Skin of body (tissue), 2 donors: ENCODE results near the gene KNDC1. TPM values are rescaled to one million over a fixed set of nuclear protein-coding genes. Genes with fewer than 3 reads are reported as not detected.
"Not testable (repeated sequence)": the region's sequence is repeated elsewhere in the genome, so short reads cannot be mapped to it uniquely, and the experiment has no call there.

Source experiments
- DNase-seq: peaks from one replicate; lab custom pipeline; 2025; lab: John Stamatoyannopoulos, UW
- total RNA-seq: library from RNA; depleted of rRNA; stranded (reverse); fragments of >200 nt; gene quantifications from one replicate; pipeline ENCODE4 v1.2.3, GENCODE V29; 2014

Gene KNDC1
- total RNA-seq, 1 donor from 2014 or later = 1.1 TPM

DNA sequence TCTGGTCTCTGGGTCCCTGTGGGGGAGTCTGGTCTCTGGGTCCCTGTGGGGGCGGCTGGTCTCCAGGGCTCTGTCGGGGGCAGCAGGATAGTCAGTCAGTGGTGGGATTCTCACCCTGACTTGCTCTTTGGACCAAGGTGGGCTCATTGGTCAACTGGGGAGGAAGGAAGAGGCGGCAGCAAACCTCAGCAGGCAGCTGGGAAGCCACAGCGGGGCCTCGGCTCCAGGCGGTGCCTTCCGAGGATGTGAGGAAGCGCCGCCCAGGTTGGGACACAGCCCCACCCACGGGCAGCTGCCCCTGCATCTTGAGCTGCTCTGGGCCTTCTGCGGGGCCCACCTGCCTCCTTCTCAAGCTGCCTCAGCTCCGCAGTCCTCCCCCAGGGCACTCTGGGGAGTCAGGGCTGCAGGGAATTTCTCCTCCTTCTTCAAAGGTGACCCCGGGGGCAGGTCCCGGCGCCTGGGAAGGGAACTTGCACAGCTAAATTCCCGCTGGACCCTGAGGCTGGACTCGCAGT, 20.4 kb upstream of the KNDC1 start:
- DNase-seq = no peak

DNA sequence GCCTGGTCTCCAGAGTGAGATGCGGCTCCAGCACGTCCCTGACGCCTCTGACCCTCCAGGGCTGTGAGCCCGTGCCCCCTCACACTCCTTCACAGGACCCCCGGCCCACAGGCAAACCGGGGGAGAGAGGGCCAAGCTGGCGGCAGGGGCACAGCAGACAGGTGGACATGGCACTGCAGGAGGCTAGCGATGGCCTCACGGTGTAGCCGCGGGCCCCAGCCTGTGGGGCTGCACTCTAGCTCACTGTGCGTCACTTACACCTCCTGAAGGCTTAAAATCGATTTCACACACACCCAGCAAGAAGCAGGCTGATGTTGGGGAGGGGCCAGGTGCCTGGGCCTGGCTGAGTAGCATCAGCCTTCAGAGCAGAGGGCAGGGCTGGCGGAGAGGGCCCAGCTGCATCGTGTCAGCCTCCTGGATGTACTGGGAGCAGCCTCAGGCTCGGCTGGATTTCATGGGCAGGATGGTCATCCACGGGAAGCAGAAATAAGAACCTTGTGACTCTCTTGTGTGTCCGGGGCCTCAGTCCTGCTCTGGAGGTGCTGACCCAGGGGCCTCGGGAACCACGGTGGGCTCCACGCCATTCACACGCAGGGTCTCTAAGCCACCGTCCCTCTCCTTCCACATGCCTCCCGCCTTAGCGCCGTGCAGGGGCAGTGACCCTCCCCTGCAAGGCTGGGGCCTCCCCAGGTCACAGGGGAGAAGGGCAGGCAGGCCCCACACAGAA, 19.4 kb upstream of the KNDC1 start:
- no peak for DNase-seq

DNA sequence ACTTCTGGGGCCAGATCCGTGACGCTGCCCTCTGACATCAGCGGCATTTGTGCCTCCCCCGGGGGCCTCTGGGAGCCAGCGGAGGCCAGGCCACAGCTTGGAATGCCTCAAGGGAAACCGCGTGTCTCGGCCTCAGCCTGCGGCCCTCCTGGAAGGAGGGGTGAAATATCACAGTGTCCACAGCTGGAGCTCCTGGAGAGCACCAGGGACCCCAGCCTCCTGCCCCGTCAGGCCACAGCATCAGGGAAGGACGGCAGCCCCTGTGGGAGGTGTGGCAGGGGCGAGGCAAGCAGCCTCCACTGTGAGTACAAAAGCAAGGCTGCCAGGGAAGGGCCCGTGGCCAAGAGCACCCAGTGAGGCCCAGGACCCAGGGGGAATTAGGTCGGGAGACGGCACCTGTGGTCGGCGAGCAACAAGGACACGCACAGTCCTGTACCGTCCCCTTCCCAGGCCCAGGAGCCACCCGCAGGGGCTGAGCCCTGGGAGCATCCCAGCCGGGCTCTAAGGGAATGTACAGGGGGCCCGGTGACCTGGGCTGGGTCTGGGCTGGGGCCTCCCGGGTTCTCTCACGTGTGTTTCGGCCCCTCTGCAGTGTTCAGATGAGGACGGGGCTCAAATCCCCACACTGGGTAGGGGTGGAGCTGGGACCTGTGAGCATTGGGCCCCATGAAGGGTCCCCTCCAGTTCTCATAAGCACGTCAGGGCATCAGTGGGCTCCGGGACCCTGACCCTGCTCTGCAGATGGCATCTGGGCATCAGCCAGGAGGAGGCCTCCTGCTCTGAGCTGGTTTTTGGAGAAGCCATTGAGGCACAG, 18.7 kb upstream of the KNDC1 start:
- DNase-seq = no peak

DNA sequence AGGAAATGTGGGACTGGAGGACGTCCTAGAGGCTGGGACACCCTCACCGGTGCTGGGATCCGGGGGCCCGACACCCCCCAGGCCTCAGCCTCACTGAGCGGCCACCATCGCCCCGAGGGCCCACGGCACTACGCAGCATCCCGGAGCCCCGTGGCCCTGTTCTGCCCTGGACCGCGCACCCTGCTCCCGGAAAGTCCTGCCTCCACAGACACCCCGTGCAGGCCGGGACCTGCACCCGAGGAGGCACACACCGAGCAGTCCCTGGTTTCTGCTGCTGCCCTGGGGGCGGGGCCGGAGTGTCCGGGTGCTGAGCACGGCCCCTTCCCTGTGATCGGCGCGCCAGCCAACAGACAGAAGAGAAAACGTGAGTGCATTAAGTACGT, 18.1 kb upstream of the KNDC1 start:
- no peak for DNase-seq

DNA sequence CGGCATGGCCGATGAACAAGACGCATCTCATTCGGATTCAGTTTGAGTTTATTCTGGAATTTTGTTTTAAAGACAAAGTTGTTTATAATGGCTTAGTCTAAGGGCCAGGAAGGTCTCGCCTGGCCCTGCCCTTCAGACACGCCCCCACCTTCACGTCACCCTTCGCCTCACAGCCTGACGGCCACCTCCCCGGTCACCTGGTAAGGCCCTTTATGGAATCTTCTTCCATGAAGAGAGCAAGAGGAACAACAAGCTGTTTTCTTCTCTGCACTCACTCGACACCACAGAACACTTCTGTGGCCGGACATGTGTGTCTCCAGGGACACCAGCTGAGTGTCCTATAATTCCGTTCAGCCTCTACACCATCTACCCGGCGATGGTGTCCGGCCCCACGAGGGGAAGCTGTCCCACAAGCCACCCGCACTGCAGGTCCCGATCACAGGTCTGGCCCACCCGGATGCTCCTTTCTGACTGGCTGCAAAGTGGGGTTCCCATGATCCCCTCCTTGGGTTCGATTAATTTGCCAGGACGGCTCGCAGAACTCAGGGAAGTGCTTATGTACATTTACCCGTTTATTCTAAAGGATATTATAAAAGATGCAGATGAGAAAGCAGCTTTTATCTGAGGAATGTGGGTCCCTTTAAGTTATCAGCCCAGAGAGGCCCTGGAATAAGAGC, 17.4 kb upstream of the KNDC1 start:
- DNase-seq = no peak

DNA sequence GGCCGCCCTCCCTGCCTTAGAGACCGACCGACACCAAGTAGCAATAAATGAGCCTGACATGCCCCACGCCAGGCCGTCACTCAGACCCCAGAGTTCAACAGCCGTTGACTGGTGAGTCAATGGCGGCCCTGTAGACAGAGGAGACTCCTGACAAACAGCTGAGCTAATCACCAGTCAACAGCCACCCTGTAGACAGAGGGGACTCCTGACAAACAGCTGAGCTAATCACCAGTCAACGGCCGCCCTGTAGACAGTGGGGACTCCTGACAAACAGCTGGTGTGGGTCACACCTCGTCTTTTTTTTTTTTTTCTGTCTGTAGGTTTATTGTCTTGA, 16.9 kb upstream of the KNDC1 start:
- DNase-seq = no peak

DNA sequence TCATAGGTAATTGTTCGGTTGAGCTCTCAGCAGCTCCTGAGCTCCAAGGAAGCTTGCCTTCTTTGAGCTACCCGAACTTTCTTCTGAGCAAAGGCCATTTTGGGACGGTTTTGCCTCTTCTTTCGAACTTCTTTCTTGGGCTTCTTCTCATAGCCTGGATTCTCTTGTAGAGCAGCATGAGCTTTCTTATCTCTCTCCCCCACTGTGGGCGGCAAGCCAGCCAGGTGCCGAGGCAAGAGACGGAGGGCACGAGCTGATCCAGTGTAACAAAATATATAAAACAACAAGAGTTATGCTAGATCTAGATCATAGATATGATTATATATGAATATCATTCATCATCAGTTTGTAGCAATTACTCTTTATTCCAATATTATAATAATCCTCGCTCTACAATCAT, 16.5 kb upstream of the KNDC1 start:
- no peak for DNase-seq

DNA sequence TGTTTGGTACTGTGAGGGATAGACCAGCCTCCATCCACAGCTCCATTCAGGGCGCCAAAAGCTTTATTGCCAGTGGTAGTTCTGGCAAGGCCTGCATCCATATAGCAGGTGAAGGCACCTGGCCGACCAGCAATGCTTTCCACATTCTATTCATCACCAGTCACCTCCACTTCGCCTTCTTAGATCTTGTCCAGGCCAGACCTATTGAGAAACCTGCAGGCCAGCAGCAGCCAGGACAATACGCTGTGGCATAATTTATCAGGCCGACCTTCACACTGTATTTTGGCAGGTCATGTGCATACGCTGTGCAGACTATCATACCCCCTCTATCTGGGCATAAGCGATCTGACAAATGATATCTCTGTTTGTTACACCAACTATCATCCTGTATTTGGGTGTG, 15.2 kb upstream of the KNDC1 start:
- no peak for DNase-seq

DNA sequence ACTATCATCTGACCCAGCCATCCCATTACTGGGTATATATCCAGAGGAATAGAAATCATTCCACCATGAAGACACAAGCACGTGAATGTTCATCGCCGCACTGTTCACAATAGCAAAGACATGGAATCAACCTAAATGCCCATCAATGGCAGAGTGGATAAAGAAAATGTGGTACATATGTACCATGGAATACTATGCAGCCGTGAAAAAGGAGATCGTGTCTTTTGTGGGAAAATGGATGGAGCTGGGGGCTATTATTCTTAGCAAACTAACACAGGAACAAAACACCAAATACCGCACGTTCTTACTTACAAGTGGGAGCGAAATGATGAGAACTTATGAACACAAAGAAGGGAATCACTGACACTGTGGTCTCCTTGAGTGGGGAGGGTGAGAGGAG, 9.8 kb upstream of the KNDC1 start:
- no peak for DNase-seq

DNA sequence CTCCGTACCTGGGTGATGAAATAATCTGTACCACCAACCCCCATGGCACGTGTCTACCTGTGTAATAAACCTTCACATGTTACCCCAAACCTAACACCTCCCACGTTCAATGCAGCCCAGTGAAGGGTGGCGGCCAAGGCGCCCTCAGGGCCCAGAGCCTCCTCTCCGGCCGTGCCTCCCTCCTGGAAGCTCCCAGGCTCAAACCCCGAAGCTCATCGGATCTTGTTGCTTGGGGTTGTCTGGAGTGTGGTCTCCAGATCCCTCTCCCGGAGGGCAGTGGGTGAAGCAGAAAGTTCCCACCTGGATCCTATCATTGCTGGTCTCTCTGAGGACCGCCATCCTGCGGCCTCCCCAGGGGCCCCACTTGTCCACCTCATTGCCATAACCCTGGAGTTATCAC, 9.4 kb upstream of the KNDC1 start:
- no peak for DNase-seq

DNA sequence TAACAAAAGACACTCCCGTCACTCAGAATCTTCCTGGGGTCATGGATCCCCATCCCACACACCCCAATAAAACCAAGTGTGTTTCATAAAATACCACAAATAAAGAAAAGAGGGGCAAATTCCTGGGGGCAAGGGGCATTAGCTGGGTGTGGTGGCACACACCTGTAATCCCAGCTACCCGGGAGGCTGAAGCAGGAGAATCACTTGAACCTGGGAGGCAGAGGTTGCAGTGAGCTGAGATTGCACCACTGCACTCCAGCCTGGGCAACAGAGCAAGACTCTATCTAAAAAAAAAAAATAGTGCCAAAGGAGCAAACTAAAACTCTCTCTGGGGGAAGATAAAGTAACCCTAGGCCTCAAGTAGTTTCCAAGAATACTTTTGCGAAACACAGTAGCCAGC, 8.9 kb upstream of the KNDC1 start:
- not testable (repeated sequence) for DNase-seq

DNA sequence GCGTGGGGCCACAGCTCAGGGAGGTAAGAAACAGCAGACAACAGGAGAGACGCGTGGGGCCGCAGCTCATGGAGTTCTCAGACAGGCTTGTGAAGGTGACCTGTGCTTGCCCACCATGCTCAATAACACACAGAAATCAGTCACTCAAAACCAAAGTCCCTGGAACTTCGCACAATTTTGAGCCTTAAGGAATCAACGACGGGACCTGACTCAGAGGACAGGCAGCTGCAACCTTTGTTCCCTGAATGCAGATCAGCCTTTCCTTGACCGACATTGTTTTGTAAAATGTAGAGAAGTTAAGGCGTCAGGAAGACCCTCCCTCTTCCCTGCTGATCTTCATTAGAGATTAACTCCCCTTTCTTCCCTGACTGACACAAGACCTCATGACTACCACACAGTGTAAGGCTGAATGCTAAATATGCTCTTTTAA, 8.5 kb upstream of the KNDC1 start:
- no peak for DNase-seq

DNA sequence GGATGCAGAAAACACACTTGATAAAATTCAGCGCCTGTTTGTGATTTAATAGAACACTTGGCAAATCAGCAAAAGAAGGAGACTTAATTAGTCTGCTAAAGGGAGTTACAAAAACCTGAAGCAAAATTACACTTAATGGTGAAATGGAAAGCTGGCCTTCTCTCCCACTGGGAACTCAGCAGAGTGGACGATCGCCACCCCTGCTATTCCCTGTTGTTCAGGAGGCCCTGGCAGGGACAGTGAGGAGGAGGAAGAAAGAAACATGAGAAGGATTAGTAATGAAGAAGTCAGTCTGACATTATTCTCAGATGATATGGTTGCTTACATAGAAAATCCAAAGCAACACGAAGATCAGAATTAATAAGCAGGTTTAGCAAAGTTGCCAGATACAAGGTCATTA, 5.6 kb upstream of the KNDC1 start:
- no peak for DNase-seq

DNA sequence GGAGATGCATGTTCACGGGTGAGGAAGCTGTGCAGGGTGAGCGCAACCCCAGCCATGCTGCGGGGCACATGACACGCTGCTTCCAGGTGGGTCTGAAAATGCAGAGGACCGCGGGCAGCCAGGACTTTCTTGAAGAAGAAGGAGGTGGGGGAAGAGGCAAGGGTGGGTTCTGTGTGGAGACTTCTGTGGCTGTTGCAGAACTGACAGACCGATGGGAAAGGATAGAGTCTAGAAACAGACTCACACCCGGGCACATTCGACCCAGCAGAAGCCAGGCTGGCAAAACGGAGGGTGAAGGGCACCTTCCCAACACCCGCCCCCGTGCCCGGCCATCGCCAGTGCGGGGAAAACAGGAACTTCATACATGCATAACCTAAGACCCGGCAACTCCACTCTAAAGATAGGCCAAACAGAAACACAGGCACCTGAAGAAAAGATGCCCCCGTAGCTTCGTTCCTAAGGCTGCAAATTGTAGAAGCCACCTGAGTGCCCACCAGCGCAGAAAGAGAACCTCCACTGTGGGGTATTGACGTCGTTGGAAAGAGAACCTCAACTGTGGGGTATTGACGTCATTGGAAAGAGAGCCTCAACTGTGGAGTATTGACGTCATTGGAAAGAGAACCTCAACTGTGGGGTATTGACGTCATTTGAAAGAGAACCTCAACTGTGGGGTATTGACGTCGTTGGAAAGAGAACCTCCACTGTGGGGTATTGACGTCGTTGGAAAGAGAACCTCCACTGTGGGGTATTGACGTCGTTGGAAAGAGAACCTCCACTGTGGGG, 4.8 kb upstream of the KNDC1 start:
- DNase-seq = no peak

DNA sequence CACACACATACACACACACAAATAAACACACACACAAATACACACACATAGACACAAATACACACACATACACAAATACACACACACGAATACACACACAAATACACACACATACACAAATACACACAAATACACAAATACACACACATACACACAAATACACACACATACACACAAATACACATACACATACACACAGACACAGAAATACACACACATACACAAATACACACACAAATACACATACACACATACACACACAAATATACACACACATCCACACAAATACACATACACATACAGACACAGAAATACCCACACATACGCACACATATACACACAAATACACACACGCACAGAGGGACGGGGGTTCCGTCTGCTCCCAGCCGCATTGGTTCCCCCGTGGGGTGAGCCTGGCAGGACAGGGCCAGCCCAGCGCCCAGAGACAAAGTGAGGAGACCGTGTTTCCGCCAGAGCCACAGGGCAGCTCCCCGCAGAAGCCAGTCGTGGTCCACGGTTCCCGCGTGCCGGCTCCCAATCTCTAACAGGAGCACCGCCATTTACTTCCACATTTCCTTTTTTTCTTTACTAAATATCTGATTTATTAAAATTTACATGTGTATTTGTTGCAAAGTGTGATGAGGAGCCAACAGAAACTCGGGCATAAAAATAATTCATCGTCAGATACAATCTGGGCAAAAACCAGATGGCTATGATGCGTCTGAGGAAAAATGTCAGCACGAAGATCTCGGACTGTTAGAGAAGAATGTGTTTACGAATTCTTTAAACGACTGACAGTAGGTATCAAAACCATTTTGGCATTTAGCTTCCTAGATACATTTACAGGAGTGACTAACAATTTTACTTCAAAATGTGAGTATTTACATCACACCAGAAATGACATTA, 3.1 kb upstream of the KNDC1 start:
- DNase-seq = no peak

DNA sequence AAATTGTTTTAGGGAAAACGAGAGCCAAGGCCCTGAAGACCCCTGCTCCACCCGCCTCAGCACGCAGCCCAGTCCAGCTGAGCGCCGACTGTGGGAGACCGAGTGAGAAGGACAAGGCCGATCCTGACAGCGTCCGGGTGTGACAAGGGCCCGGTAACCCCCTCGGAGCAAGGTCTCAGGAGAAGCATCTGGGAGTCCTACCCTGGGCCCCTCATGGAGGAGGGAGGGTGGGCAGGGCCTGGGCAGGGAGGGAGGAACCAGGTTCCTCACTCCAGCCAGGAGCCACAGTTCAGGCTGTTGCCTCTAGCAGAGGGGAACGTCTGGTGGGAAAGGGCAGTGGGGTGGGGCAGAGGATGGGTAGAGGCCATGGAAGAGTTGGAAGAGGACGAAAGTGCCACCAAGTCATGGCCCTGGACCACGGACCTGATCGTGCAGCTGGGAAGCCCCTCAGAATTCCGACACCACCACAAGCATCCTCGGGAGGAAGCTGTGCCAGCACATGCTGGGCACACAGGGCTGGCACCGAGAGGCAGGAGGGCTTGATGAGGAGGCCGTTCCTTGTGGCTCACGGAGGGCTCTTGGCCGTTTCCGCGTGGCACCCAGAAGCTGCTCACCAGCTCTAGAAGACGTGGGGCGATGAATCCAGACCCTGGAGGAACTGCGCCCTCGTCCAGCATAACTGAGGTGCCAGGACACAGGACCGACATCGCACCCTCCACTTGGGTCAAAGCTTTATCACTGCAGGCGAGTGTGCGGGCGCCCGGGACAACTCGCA, 2.2 kb upstream of the KNDC1 start:
- no peak for DNase-seq

DNA sequence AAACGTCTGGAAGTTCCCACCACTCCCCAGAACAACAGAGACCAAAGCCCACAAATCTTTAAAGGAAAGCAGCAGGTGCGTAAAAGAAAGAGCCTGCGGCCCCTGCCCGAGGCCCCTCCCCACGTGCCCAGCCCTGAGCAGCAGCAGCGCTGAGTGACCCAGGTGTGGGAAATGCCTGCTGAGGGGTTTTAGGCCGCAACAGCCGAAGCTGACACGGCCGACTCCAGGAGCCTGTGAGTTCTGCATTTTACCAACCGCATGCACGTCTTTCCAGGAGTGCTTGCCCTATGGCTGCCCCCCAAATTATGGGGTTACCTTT, 1.6 kb upstream of the KNDC1 start:
- DNase-seq = no peak

DNA sequence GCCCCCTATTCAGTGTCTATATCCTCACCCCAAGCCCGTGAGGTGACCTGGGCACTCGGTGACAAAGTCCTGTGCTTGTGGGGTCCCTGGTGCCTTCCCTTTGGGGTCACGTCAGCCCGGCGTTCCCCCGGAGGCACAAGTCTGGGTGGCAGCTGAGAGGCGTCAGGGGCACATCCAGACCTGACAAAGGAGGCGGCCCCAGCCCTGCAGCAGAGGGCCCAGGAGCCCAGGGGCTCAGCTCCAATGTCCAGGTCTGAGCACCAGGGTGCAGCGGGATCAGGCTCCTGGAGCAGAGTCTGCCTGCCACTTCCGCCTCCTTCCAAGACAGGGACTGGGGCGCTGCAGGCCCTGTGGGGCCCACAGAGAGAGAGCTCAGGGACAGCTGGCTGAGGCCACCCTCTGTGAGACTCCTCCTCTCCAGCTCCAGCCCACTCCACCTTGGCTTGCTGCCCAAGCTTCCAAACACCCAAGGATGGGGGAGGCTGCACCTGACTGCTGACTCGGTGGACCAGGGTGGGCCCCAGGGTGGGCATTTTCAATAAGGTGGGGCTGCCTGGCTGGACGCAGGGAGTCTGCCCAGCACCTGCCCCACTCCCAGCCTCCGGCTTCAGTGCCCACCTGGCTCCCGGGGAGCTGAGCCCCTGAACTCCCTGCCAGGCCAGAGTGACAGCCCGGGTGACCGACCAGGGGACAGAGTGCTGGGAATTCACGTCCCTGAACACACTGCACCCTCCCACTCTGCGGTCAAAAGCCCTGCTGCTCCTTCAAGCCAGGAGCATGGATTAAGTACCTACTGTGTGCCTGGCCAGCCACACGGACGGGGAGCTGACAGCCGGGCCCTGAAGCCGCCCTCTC, 1.0 kb upstream of the KNDC1 start:
- no peak for DNase-seq

DNA sequence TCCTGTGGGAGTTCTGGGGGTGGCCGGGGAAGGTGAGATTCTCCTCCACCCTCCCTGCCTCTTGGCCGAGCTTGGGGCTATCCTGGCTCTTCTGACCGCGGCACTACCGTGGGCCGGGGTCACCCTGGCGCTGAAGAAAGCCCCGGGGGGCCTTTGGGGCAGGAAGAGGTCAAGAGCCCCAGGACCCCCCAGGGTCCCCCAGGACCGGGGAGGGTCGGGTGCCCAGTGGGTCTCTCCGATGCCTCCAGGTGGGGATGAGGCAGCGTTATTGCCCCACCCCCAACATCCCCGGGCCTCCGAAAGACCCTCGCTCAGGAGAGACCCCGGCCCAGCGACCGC, 439 bp upstream of the KNDC1 start:
- no peak for DNase-seq
